Endothelial cell of umbilical vein (primary cell): ENCODE measurements around the gene NUDCD3. TPM values are rescaled to one million over a fixed set of nuclear protein-coding genes. Genes with fewer than 3 reads are reported as not detected.

ENCODE experiments used
- BruUV-seq: library from RNA; stranded (reverse); fragments of 400-500 nt; replicated peaks from 2 replicates; lab custom pipeline; 2021; lab: Mats Ljungman, UMichigan
- CTCF ChIA-PET: fragments of 300-600, 350-600 bp; sonication (Branson Sonifier 250); formaldehyde crosslinking; loops from one replicate; lab custom pipeline; 2021; ENCODE audit warnings: antibody characterized with exemption, inconsistent platforms; lab: Charles Lee
- POLR2A ChIA-PET: fragments of 300-600, 350-600 bp; sonication (Branson Sonifier 250); formaldehyde crosslinking; loops from one replicate; lab custom pipeline; 2021; ENCODE audit warnings: antibody characterized with exemption, inconsistent platforms; lab: Charles Lee
- DNase-seq: peaks from one replicate; pipeline ENCODE4 v3.0.0-alpha.2; 2011; ENCODE audit warnings: low read depth, low spot score
- FAIRE-seq: peaks from 2 replicates; lab custom pipeline; 2011; peaks lifted over from hg19 to GRCh38; lab: Jason Lieb, UNC
- H2AFZ ChIP-seq: 2 replicates; pipeline ENCODE4 v1.6.0; 2012; ENCODE audit warnings: low read depth, low read length, control low read depth, inconsistent platforms
- H3K27ac ChIP-seq: 2 replicates; pipeline ENCODE4 v1.5.1; 2011; ENCODE audit warnings: low read depth, mild to moderate bottlenecking, control low read depth, low read length, moderate library complexity; ENCODE audit not compliant: insufficient read depth
- H3K27me3 ChIP-seq, 2 experiments: 2 replicates each; pipeline versions ENCODE4 v1.6.0 to v1.6.1; 2011; ENCODE audit warnings: low read length in 2 of 2, mixed read lengths in 1 of 2; ENCODE audit not compliant: control insufficient read depth in 2 of 2, insufficient read depth in 2 of 2
- H3K36me3 ChIP-seq, 2 experiments: 2 replicates in 1 of 2; 3 replicates in 1 of 2; pipeline ENCODE4 v1.5.1; 2011; ENCODE audit warnings: low read length in 2 of 2, mild to moderate bottlenecking in 1 of 2, moderate library complexity in 1 of 2; ENCODE audit not compliant: control insufficient read depth in 2 of 2, insufficient read depth in 2 of 2; ENCODE audit errors: extremely low read depth in 1 of 2
- H3K4me1 ChIP-seq: 3 replicates; pipeline ENCODE4 v1.5.1; 2011; ENCODE audit warnings: mild to moderate bottlenecking, low read length; ENCODE audit not compliant: control insufficient read depth, insufficient read depth; ENCODE audit errors: extremely low read depth
- H3K4me2 ChIP-seq: 2 replicates; pipeline ENCODE4 v1.6.1; 2011; ENCODE audit warnings: low read length, control low read depth, mixed read lengths; ENCODE audit not compliant: insufficient read depth
- H3K4me3 ChIP-seq, 3 experiments: fragments of 200-600 bp in 1 of 3; sonication (generic), shearing (Covaris generic) in 1 of 3; replicated peaks in 1 of 3; 2 replicates each; pipeline ENCODE4 v1.5.1; 2011 to 2016; ENCODE audit warnings: control low read depth in 3 of 3, low read length in 3 of 3, mild to moderate bottlenecking in 2 of 3, inconsistent platforms in 1 of 3, low read depth in 1 of 3, moderate library complexity in 1 of 3; ENCODE audit not compliant: insufficient read depth in 1 of 3
- H3K79me2 ChIP-seq: 2 replicates; pipeline ENCODE4 v1.6.0; 2012; ENCODE audit warnings: low read length, inconsistent platforms; ENCODE audit not compliant: control insufficient read depth, insufficient read depth
- H3K9ac ChIP-seq: replicated peaks from 2 replicates; pipeline ENCODE3; 2011; ENCODE audit warnings: low read length, control low read depth; ENCODE audit not compliant: insufficient read depth; ENCODE audit errors: extremely low read depth
- H3K9me1 ChIP-seq: replicated peaks from 3 replicates; pipeline ENCODE4 v1.6.0; 2011; ENCODE audit warnings: mild to moderate bottlenecking, low read length; ENCODE audit not compliant: control insufficient read depth, insufficient read depth; ENCODE audit errors: extremely low read depth
- H3K9me3 ChIP-seq: replicated peaks from 2 replicates; pipeline ENCODE4 v1.5.1; 2012; ENCODE audit warnings: low read length, inconsistent platforms; ENCODE audit not compliant: control insufficient read depth, insufficient read depth
- H4K20me1 ChIP-seq: replicated peaks from 2 replicates; pipeline ENCODE3; 2011; ENCODE audit warnings: mild to moderate bottlenecking, low read length; ENCODE audit not compliant: control insufficient read depth, insufficient read depth; ENCODE audit errors: extremely low read depth
- CTCF ChIP-seq, 2 donors: IDR thresholded peaks; 1 replicate in 1 of 2; 2 replicates in 1 of 2; pipeline ENCODE4 v1.5.1; 2011; ENCODE audit warnings: low read length in 2 of 2, mild to moderate bottlenecking in 2 of 2, moderate library complexity in 2 of 2, control low read depth in 1 of 2, inconsistent platforms in 1 of 2, low read depth in 1 of 2; ENCODE audit not compliant: insufficient read depth in 1 of 2; ENCODE audit errors: extremely low read depth in 1 of 2
- FOS ChIP-seq: IDR thresholded peaks from 2 replicates; pipeline ENCODE4 v1.6.1; 2011; ENCODE audit warnings: mild to moderate bottlenecking, low read length, moderate library complexity, borderline replicate concordance; ENCODE audit not compliant: insufficient read depth
- GATA2 ChIP-seq: IDR thresholded peaks from 2 replicates; pipeline ENCODE4 v1.7.0; 2011; ENCODE audit warnings: low read depth, mild to moderate bottlenecking, moderate library complexity, mixed read lengths, low read length; ENCODE audit not compliant: insufficient read length, insufficient read depth
- JUN ChIP-seq: IDR thresholded peaks from 2 replicates; pipeline ENCODE4 v1.6.1; 2011; ENCODE audit warnings: borderline replicate concordance, low read depth; ENCODE audit not compliant: insufficient read length, insufficient read depth
- MYC ChIP-seq: IDR thresholded peaks from one replicate; pipeline ENCODE4 v1.6.1; 2011; ENCODE audit warnings: mild to moderate bottlenecking, low read depth, low read length
- POLR2AphosphoS5 ChIP-seq: IDR thresholded peaks from 2 replicates; pipeline ENCODE4 v1.6.1; 2012; ENCODE audit warnings: low read depth, mild to moderate bottlenecking, control low read depth, low read length, moderate library complexity; ENCODE audit not compliant: insufficient read depth
- dilution Hi-C: fragments of 300-500 bp; cut with MboI; formaldehyde crosslinking; loops from one replicate; pipeline ENCODE4 v1.15.0; 2019; ENCODE audit warnings: low sequenced_read_pairs; ENCODE audit not compliant: extremely low pct_ligation_motif_present
- intact Hi-C: fragments of 100-400 bp; cut with micrococcal nuclease; formaldehyde crosslinking; loops from one replicate; pipeline ENCODE4 v1.10.0; 2022
- polyA plus RNA-seq, 4 experiments: library from polyadenylated mRNA; depleted of rRNA in 3 of 4; stranded (reverse) in 3 of 4; unstranded in 1 of 4; fragments of >200 nt; gene quantifications; 2 replicates each; pipeline versions ENCODE4 v1.2.1 to v1.2.3, GENCODE V29; 2011 to 2012; ENCODE audit warnings: missing spikeins in 1 of 4
- total RNA-seq: library from RNA; stranded (reverse); gene quantifications from 2 replicates; pipeline ENCODE4 v1.2.3, GENCODE V29; 2021
- TF ChIP-seq, protein P1 (sequence below): IDR thresholded peaks from 2 replicates; pipeline ENCODE4 v1.6.1; 2011; ENCODE audit not compliant: insufficient read depth, insufficient read length

The NUDCD3 gene
- total and polyA plus RNA-seq, 2 donors (not counting 3 experiments of a cell fraction or from before 2014, with no cell fraction given) = 50.6 to 137 TPM

GRCh38 chr7:44335184-44335583 lies 155.3 kb downstream of the NUDCD3 start:
- no peak for TF ChIP-seq JUN
- TF ChIP-seq, protein P1, sequence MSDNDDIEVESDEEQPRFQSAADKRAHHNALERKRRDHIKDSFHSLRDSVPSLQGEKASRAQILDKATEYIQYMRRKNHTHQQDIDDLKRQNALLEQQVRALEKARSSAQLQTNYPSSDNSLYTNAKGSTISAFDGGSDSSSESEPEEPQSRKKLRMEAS = no peak
- no peak for TF ChIP-seq MYC
- no peak for TF ChIP-seq CTCF (IDR thresholded peaks at IDR 0.05; ENCODE audit: extremely low read depth in 1 of 2, insufficient read depth in 1 of 2, low read depth in 1 of 2, low read length in 2 of 2)
- no peak for TF ChIP-seq POLR2AphosphoS5
- no peak for TF ChIP-seq FOS
- no peak for TF ChIP-seq GATA2
- POLR2A ChIA-PET = no interaction called here
- dilution Hi-C loops (no loop called here), intact Hi-C loops (no loop called here)
- BruUV-seq = no TSS peak
- CTCF ChIA-PET = interaction anchor here (1.2 to 1.5 kb wide), 2 partner anchors 11 to 14 kb away, joined by 3 read pairs; no protein-coding TSS in a partner anchor
- Histone ChIP-seq H3K9me3 (no peaks in the 10 kb centered on the region), H3K4me1 (no peaks in the 10 kb centered on the region), H3K27me3 (peaks cover 8 to 9% of the 10 kb centered on the region in 2 experiments), H4K20me1 (no peaks in the 10 kb centered on the region), H3K9me1 (no peaks in the 10 kb centered on the region), H3K27ac (no peak overlapping the region), H3K36me3 (no peaks in the 10 kb centered on the region), H3K4me2 (no peak overlapping the region), H3K9ac (no peak overlapping the region), H3K79me2 (no peaks in the 10 kb centered on the region), H2AFZ (no peak overlapping the region), H3K4me3 (no peak overlapping the region)
- FAIRE-seq (no peak), DNase-seq (no peak)
